GM19351 (cell line): ENCODE results near the gene CHADL.
A peak's percentile ranks its signal among the peaks of the same experiment; 100 is the strongest.
"Not testable (repeated sequence)": the region's sequence is repeated elsewhere in the genome, so short reads cannot be mapped to it uniquely, and the experiment has no call there.

Source experiments
- ATAC-seq: cut with Tn5 transposase; IDR thresholded peaks from one replicate; pipeline ENCODE4 v1.9.1; 2021; ENCODE audit warnings: mild to moderate bottlenecking, moderate library complexity; ENCODE audit not compliant: unreplicated experiment

Gene CHADL, protein sequence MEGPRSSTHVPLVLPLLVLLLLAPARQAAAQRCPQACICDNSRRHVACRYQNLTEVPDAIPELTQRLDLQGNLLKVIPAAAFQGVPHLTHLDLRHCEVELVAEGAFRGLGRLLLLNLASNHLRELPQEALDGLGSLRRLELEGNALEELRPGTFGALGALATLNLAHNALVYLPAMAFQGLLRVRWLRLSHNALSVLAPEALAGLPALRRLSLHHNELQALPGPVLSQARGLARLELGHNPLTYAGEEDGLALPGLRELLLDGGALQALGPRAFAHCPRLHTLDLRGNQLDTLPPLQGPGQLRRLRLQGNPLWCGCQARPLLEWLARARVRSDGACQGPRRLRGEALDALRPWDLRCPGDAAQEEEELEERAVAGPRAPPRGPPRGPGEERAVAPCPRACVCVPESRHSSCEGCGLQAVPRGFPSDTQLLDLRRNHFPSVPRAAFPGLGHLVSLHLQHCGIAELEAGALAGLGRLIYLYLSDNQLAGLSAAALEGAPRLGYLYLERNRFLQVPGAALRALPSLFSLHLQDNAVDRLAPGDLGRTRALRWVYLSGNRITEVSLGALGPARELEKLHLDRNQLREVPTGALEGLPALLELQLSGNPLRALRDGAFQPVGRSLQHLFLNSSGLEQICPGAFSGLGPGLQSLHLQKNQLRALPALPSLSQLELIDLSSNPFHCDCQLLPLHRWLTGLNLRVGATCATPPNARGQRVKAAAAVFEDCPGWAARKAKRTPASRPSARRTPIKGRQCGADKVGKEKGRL

DNA sequence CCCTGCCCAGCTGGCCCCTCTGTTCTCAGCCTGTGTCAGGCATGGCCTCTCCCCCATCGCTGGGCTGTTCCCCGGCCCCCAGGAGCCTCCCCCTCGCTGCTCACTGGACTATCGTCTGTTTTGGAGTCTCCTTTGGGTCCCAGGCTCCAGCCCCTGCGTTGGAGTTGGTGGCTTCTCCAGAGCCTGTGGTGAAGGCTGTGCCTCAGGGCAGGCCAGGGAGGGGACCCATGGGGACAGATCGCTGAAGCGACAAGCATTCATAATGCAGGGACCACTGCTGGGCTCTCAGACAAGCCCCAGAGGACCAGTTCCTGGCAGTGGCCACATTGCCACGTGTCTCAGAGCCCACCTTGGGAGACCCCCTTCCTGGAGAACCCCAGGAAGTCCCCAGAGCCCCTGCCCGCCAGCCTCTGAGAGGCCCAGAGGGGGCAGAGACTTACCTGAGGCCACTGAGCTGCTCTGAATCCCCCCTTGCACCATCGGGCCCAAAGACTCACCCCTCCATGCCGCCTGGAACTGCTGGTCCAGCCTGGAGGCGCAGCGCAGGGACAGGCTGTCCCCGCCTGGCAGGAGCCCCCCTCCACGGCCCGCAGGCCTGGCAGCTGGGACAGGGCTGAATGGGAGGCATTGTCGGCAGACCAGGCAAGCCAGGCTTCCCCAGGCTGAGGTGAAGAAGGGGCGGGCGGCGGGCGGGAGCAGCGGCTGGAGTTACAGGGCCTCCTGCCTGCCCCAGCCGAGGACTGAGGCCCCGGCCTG is at the start of gene CHADL:
TSS of gene CHADL (minus strand) at position 555 of the 756 bp plus-strand sequence. CDS start at position 505, 50 bp downstream.
- no peak for ATAC-seq

DNA sequence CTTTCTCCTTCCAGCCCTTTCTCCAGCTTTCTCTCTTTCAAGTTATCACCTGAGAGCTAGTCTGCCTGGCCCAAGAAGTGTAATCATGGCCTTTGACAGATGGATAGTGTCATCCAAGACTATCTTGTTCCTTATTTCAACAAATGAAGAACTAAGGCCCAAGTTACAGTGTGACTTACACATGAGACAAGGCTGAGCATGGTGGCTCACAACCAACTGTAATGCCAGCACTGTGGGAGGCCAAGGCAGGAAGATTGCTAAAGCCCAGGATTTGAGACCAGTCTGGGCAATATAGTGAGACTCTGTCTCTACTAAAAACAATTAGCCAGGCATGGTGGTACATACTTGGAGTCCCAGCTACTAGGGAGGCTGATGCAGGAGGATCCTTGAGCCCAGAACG is 48.9 kb upstream of the CHADL start:
- ATAC-seq: no peak

DNA sequence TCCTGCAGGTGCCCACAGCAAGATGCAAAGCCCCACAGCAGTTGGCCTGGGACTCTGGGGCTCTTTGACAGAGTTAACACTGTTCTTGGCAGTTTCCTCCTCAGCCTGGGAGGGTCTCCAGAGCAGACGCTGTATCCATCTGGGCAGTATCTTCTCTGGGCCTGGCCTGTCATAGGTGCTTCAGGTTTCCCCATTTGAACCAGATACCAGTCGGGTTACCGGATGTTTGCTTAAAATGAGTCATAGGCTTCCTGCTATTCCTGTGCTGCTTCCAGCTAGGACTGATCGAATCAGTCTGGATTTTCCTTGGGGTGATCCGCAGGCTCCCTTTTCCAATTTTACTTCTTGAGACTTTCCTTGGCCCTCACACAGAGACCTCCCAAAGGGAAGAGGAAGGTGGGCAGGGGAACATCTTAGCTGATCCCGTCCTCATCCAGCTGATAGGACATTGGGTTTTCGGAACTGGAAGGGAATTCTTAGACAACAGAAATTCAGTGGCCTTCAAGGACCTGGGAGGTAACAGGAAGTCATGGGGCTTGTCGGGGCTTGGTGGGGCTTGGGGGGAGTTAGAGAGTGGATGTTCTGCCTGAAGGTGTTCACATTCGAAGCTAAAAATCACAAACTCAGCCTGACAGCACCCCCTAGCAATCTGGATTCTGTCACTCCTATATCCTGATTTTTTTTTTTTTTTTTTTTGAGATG is 47.7 kb upstream of the CHADL start:
- no peak for ATAC-seq

DNA sequence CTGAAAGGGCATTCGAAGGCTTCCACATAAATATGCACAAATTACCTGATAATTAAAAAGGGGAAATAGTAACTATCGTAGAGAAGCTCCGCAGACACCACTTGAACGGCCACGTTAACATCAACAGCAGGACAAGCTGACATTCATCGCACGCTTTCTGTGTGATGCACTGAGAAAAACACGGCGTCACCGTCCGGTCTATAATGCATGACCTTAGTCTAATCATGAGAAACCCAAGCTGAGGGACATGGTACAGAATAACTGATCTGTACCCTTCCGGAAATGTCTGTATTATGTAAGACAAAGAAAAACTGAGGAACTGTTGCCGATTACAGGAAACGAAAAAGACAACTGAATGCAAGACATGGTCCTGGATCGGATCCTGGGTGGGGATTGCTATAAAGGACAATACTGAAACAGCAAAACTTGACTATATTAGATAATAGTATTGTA is 45.9 kb upstream of the CHADL start:
- ATAC-seq: peak; percentile 10

DNA sequence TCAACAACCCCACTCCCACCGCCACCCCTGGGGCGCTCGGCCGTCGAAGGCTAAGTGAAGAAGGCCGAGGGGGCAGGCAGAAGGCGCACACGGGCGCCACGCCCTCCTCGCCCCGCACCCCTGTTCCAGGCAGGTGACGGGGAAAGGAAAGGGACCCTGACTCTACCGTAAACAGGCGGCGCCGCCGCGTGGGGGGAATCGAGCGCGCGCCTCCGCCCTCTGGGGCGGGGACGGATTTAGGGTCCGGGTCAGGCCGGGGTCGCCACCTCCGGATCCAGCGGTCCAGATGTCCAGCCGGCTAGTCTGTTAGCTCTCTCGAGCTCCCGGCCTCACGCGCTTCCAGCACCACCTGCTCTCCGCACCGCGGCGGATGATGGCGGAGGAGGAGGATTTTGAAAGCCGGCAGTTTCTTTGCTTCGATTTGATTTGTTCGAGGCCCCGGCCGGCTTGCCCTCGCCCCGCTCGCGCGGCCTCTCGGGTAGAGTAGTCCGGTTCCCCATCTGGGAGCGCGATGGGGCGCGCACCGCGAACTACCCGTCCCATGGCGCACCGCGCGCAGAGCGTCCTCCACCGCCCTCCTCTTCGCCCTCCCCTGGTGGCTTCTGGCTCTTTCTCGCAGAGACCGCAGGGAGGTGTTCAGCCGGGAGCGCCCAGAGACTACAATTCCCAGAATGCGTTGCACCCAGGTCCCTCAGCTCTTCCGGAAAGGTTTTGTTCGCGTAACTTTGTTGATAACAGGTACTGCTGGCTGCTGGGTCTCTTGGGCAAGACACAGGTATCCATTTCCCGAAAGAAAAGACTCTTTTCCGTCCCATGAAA is 45.3 kb upstream of the CHADL start, which contains the start of gene RANGAP1:
TSS of gene RANGAP1 (minus strand) at position 368 of the 819 bp plus-strand sequence. CDS start 5,143 bp downstream, outside the sequence.
- ATAC-seq: peak; percentile 92

DNA sequence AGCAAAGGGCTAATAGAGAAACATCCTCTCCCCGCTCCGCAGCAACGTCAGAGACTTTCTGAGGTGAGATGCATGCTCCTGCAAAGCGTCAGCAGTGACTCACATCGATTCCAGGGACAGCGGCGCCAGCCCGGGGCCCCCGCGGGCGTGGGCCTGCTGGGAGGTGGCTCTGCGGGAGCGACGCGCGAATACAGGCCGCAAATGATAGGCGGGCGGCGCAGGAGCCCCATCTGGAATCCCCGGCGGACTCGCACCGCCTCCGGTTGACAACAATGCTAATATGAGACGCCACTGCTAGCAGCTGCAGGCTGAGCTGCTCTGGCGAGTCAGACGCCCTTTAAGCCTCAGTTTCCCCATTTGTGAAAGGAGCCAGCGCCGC is 44.7 kb upstream of the CHADL start:
- no peak for ATAC-seq

DNA sequence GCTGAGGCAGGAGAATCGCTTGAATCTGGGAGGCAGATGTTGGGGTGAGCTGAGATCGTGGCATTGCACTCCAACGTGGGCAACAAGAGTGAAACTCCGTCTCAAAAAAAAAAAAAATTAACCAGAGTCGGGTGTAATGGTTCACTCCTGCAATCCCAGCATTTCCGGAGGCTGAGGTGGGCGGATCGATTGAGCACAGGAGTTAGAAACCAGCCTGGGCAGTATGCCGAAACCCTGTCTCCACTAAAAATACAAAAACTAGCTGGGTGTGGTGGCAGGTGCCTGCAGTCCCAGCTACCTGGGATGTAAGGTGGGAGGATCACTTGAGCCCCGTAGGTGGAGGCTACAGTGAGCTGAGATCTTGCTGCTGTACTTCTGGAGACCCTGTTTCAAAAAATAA is 43.7 kb upstream of the CHADL start:
- ATAC-seq: no peak

DNA sequence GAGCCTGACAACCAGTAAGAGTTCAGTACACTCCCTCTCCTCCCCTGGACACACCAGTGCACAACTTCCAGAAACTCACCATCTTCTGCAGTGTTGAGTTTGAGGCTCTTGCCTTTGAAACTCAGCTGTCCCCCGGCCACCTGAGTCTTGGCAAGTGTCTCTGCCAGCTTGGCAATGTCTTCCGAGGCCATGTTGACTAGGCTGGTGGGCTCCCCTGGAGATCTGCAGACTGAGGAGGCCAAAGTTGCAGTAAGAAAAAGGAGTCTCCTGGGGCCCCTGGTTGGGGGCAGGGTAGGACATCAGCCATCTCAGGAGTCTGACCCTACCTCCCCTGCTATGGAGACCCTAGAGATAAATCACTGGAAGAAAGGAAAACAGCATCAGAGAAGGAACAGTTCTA is 40.1 kb upstream of the CHADL start:
- no peak for ATAC-seq

DNA sequence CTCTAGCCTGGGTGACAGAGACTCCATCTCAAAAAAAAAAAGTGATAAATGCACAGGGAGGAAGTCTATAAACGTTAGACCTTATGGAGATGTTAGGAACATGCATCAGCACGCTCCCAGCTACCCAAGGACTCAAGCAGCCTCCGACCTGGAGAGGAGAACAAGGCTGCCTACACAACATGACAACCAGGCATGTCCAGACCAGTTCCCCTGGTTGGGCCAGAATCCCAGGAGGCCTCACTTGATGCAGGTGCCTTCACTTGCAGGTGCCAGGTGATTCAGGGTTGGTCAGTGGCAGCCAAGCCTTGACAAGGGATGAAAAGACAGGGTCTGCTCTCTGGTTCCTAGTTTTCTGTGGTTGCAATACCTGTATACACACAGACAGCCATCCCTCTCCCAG is 39.3 kb upstream of the CHADL start:
- no peak for ATAC-seq

DNA sequence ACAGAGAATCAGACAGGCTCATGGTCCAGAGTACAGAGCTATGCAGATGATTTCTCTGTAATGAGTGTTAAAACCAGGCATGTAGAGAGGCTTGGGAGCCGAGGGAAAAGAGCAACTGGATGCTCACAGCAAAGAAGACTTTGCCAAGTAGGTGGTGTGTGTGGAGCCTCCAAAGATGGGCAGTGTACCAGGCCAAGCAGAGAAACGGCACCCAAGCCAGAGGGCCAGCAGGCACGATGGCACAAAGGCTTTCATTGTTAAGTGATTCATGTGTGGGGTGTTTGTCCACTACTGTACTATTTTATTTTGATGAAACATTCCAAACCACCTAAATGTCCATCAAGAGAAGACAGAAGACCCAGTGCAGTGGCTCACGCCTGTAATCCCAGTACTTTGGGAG is 34.1 kb upstream of the CHADL start:
- no peak for ATAC-seq

DNA sequence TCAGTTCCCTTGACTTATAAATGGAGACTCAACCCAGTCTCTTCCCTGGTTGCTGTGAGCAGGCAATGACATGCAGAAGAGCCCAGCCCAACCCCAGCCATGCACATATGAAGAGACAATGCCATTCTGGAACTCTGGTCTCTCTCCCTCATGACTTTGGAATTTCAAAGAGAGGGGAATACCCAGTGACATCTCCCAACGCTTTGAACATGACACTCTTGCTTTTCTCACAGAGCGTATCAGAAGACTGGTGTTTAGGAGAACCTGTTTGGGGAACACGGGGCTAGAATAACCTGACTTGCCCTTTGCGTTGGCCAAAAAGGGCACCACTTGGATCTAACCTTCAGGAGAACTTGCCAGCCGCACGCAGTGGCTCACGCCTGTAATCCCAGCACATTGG is 32.4 kb upstream of the CHADL start:
- ATAC-seq: no peak

DNA sequence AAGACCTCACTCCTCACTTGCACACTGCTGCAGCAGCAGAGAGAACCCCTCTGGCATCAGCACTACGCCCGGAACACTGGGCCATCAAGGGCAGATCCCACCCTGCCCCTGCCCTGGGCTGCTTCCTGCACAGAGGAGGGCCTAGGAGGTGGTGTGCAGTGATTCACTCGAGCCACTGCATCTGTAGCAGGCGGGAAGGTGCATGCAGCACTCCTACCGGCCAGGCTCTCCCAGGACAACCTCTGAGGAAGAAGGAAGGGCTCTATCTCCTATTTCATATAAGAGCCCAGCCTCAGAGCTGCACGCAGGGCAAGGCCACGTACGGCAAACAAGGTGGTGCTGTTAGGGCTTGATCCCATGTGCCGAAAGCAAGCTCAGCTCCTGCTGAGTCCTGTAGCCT is 31.1 kb upstream of the CHADL start:
- ATAC-seq: no peak

DNA sequence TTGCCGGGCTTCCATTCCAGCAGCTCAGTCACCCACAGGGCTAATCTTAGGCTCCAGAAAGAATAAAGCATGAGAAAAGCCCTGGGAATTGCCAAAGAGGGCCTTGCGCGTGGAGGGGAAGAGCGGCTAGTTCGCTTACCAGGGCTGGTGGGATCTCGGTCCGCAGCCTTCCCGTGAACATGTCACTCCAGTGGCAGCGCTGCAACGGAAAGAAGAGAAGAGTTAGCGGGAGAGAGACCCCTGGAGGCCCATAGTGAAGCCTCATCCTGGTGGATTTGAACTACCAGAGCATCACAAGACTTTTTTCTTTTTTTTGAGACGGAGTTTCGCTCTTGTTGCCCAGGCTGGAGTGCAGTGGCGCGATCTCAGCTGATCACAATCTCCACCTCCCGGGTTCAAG is 27.2 kb upstream of the CHADL start:
- ATAC-seq: no peak

DNA sequence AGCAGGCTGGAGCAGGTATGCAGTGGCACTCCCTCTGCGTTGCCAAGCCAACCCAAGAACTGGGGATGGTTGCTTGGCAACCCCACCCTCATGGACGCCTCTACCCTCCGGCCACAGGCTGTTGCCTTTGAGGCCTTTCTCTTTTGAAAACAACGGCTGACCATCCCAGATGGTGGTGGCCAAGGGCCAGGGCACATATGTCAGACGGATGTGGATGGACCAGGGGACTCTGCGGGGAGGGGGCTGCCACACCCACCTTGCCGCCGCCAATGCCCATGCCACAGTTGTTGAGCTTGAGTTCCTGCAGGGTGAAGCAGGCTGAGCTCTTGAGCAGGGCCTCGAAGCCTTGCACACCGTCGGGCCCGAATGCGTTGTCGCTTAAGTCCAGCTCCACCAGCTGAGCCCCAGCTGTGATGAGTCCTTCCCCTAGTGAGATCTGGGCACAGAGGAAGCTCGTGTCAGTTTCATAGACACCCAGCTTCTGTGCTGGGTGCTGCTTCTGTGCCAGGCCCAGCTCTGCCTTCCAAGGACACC is 23.7 kb upstream of the CHADL start:
- no peak for ATAC-seq

DNA sequence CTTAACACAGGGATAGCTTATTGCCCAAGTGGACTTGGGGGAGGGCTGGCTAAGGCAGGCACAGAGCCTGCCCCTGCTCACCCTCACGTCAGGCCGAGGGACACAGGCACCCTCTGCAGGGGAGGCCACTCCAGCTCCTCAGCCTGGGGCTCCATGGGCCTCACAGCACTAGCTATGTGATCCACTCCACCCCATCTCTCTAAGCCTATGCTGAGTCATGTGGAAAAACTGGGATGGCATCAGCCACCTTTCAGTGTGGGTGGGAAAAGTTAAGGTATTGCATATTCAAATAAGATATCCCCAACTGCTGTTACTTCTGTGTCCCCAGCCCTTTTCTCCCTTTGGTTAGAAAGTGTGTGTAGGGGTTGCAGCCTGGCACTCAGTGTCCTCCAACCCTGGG is 23.0 kb upstream of the CHADL start:
- ATAC-seq: no peak

DNA sequence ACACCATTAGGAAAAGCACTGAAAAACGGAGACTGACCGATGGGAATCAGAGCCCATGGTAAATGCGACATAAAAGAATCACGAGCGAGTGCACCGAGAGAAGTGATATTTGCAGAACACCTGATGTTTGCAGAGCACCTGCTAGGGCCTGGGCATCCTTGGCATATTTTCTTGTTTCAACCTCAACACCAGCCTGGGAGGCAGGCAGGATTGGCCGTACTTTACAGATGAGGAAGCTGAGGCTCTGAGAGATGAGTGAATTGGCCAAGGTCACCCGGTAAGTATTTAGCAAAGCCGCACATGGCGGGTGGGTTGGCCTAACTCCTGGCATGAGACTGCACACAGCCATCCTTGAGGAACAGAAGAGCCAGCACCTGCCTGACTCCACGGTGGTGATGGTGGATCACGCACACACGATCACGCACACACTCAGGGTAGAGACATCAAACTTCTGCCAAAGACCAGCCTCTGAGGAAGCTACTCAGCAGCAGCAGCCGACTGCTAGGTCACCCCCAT is 21.6 kb upstream of the CHADL start:
- ATAC-seq: no peak

DNA sequence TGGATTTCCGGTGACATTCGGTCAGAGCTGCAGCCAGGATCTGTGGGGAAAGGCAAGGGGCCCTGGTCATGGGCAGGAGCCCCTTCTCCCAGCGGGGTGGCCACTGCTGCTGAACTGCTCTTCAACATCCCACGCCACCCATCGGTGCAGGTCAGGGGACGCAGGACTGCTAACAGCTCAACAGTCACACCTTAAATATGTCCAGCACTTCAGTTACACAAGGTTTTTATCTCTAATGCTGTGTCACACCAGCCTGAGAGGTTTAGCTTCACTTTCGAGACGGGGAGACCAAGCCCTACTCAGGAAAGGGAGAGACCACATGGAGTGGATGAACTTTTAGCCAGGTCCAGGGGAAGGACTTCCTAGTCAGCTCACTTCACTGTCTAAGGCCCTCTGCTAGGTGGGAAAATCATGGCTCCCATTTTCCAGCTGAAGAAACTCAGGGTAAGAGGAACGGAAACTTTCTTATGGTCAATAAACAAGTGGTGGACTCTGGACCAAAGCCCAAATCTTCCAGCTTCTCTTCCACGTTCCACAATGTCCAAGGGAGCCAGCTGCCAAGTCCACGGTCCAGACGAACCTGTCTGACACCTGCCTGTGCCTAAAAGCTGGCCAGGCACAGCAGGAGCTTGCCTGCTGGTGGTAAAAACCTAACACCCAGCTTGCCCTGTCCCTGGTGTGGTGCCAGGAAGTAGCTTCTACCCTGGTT is 21.0 kb upstream of the CHADL start:
- no peak for ATAC-seq

DNA sequence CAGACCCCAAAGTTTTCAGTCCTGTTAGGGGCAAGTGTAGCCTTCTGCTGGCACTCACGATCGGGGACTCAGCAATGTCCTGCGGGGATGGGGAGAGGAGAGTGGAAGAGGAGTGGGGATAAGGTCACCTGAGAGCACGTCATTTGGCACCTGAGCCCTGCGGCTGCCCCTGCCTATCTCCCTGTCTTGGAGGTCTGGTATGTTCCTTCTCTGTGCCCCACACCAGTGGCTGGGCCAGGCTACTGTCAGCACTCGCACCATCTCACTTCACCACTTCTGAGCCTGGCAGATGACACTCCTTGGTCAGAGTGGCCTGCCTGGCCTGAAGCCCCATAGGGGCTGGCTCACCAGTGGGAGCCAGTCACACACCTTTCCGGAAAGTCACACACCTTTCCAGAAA is 20.1 kb upstream of the CHADL start:
- no peak for ATAC-seq

DNA sequence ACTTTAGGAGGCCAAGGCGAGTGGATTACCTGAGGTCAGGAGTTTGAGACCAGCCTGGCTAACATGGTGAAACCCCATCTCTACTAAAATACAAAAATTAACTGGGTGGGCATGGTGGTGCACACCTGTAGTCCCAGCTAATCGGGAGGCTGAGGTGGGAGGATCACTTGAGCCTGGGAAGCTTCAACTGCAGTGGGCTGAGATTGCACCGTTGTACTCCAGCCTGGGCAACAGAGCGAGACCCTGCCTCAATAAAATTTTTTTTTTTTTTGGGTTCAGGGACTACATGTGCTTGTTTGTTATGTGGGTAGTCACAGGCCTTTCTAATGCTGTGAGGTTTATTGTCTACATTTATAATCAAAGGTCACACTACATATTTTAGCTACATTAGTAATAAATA is 19.0 kb upstream of the CHADL start:
- not testable (repeated sequence) for ATAC-seq
